Measurements from ENCODE around the gene SDK2. TPM values are rescaled to one million over a fixed set of nuclear protein-coding genes. Genes with fewer than 3 reads are reported as not detected.
"Not testable (repeated sequence)": the region's sequence is repeated elsewhere in the genome, so short reads cannot be mapped to it uniquely, and the experiment has no call there.

SDK2 gene
- total RNA-seq, 2 donors from 2014 or later: 16.5 to 26.3 TPM

DNA sequence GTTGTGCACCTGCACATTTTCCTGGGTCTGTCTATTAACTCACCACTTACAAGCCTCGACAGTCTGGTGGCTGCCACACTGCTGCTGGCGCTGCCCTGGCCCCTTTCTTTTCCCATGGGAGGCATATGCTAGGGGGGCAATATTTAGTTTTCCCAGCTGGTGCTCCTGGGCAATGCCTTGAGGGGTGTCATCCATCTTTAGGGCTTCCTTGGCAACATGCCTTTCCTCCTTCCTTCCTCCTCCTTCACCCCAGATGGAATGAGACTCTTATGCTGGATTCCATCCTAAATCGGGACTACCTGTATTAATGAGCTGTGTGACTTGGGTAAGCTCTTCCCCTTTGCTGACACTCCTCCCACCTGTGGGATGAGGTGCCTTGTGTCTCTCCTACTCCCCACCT is 267.6 kb downstream of the SDK2 start:
- 87% methylated on average over 3 of the region's 3 CpGs for WGBS
- intact Hi-C loops (cut with DNase I): no loop called here

DNA sequence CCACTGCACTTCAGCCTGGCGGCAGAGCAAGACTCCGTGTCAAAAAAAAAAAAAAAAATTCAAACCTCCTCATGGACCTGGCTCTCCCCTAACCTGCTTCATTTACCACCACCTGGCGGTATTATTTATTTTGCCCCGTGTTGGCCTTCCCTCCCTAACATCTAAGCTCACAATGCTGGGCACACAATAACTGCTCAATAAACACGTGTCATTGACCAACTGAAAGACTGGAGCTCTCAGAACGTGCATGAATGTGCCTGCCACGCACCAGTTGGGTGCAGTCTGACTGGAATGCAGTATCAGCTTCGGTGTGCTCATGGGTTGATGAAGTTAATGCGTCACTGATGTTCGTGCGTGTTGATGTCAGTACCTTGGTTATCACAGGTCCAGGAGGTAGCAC is 268.1 kb downstream of the SDK2 start:
- Histone ChIP-seq H3K27me3 (replicated peaks; ENCODE audit: insufficient read depth) (no peaks in the 10 kb centered on the region), H3K4me3 (no peak overlapping the region), H3K4me1 (replicated peaks) (no peaks in the 10 kb centered on the region), H3K27ac (no peak overlapping the region), H3K9me3 (no peaks in the 10 kb centered on the region), H3K36me3 (no peaks in the 10 kb centered on the region)
- no peak for DNase-seq (ENCODE audit: low spot score)
- TF ChIP-seq, protein P1, sequence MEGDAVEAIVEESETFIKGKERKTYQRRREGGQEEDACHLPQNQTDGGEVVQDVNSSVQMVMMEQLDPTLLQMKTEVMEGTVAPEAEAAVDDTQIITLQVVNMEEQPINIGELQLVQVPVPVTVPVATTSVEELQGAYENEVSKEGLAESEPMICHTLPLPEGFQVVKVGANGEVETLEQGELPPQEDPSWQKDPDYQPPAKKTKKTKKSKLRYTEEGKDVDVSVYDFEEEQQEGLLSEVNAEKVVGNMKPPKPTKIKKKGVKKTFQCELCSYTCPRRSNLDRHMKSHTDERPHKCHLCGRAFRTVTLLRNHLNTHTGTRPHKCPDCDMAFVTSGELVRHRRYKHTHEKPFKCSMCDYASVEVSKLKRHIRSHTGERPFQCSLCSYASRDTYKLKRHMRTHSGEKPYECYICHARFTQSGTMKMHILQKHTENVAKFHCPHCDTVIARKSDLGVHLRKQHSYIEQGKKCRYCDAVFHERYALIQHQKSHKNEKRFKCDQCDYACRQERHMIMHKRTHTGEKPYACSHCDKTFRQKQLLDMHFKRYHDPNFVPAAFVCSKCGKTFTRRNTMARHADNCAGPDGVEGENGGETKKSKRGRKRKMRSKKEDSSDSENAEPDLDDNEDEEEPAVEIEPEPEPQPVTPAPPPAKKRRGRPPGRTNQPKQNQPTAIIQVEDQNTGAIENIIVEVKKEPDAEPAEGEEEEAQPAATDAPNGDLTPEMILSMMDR (IDR thresholded peaks at IDR 0.05): no peak
- TF ChIP-seq POLR2A (IDR thresholded peaks at IDR 0.05) (no peak), POLR2AphosphoS5 (IDR thresholded peaks at IDR 0.05) (no peak)
- WGBS: 91% methylated on average over 11 of the region's 11 CpGs
- intact Hi-C loops (cut with DNase I): no loop called here

More for the DNA sequence above, 267.6 kb downstream of the SDK2 start:
- no peak overlapping the region for H3K4me3 ChIP-seq
- H3K27ac ChIP-seq: no peak overlapping the region
- no peaks in the 10 kb centered on the region for H3K4me1 ChIP-seq (replicated peaks)
- no peaks in the 10 kb centered on the region for H3K9me3 ChIP-seq
- H3K27me3 ChIP-seq (replicated peaks; ENCODE audit: insufficient read depth): no peaks in the 10 kb centered on the region
- no peaks in the 10 kb centered on the region for H3K36me3 ChIP-seq
- DNase-seq (ENCODE audit: low spot score): no peak
- TF ChIP-seq, protein P1 (IDR thresholded peaks at IDR 0.05): no peak
- TF ChIP-seq POLR2AphosphoS5 (IDR thresholded peaks at IDR 0.05): no peak

DNA sequence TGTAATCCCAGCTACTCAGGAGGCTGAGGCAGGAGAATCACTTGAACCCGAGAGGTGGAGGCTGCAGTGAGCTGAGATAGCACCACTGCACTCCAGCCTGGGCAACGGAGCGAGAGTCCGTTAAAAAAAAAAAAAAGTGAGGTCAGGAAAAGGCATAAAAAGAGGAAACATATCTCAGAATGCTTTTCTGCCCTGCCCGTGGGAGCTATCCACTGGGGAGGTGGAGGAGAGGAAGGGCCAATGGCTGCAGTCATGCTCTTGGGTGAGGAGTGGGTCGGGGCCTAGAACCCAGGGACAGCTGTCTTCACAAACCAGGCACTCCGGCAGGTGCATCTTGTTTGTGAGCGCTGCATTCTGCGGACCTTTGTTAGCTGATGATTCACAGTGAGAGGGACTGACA is 272.4 kb downstream of the SDK2 start:
- Histone ChIP-seq H3K27me3 (replicated peaks; ENCODE audit: insufficient read depth) (no peaks in the 10 kb centered on the region), H3K4me1 (replicated peaks) (no peaks in the 10 kb centered on the region), H3K27ac (no peak overlapping the region), H3K4me3 (no peak overlapping the region), H3K36me3 (no peaks in the 10 kb centered on the region), H3K9me3 (no peaks in the 10 kb centered on the region)
- 84% methylated on average over 9 of the region's 9 CpGs for WGBS
- intact Hi-C loops (cut with DNase I): loop anchor here (5.0 kb wide), 1 partner anchor 645 kb away; no protein-coding TSS in a partner anchor
- no peak for DNase-seq (ENCODE audit: low spot score)
- TF ChIP-seq POLR2AphosphoS5 (IDR thresholded peaks at IDR 0.05): no peak
- no peak for TF ChIP-seq POLR2A (IDR thresholded peaks at IDR 0.05)
- TF ChIP-seq, protein P1 (IDR thresholded peaks at IDR 0.05): no peak

DNA sequence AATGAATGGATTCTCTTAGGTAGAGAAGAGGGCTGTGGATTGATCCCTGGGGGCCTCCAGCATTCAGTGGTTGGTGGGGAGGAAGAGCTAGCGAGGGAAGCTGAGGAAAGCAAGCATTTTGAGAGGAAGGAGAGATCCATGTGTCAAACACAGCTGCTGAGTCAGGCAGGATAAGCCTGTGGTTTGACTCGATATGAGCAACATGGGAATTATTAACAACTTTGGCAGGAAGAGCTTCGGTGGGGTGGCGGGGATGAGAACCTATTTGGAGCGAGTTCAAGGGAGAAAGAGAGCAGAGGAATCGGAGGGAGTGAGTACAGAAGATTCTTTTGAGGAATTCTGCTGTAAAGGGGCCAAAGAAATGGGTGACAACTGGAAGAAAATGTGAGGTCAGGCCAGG is 273.0 kb downstream of the SDK2 start:
- Histone ChIP-seq H3K27ac (no peak overlapping the region), H3K27me3 (replicated peaks; ENCODE audit: insufficient read depth) (no peaks in the 10 kb centered on the region), H3K36me3 (no peaks in the 10 kb centered on the region), H3K4me3 (no peak overlapping the region), H3K9me3 (no peaks in the 10 kb centered on the region), H3K4me1 (replicated peaks) (no peaks in the 10 kb centered on the region)
- WGBS: 62% methylated on average over 6 of the region's 6 CpGs
- intact Hi-C loops (cut with DNase I): loop anchor here (5.0 kb wide), 1 partner anchor 644 kb away; no protein-coding TSS in a partner anchor
- TF ChIP-seq, protein P1 (IDR thresholded peaks at IDR 0.05): no peak
- TF ChIP-seq POLR2A (IDR thresholded peaks at IDR 0.05): no peak
- TF ChIP-seq POLR2AphosphoS5 (IDR thresholded peaks at IDR 0.05): no peak
- DNase-seq (ENCODE audit: low spot score): no peak

DNA sequence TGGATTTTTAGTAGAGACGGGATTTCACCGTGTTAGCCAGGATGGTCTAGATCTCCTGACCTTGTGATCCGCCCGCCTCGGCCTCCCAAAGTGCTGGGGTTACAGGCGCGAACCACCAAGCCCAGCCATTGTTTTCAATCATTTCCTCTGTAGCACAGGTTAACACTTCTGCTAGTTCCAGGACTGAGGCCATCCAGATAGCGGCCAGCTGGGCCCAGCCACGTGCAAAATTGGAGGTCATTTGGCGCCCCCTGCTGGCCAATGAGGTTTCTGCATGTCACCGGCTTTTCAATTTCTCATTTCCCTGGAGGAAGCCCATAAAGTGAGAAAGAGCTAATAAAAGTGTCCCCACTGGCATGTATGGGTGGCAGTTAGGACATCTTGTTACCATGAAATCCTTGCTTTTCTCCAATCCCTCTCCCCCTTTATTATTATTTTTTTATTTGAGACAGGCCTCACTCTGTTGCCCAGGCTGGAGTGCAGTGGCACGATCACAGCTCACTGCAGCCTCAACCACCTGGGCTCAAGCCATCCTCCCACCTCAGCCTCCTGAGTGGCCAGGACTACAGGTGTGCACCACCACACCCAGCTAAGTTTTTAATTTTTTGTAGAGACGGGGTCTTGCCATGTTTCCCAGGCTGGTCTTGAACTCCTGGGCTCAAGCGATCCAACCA is 274.3 kb downstream of the SDK2 start:
- DNase-seq (ENCODE audit: low spot score): peak; percentile 88
- TF ChIP-seq, protein P1 (IDR thresholded peaks at IDR 0.05): peak; percentile 85 to 99 (median 97)
- peak; percentile 83 for TF ChIP-seq POLR2AphosphoS5 (IDR thresholded peaks at IDR 0.05)
- not testable (repeated sequence) for H3K36me3 ChIP-seq; H3K9me3 ChIP-seq; H3K27me3 ChIP-seq (replicated peaks; ENCODE audit: insufficient read depth); H3K4me3 ChIP-seq; H3K27ac ChIP-seq; H3K4me1 ChIP-seq (replicated peaks)
- WGBS: 36% methylated on average over 14 of the region's 14 CpGs
- intact Hi-C loops (cut with DNase I): loop anchor here (1.0 to 10.0 kb wide), 4 partner anchors 57 to 643 kb away; partner anchors contain the start of genes CDC42EP4 and COG1

Data from prostate gland (tissue), 2 donors.